Kidney epithelial cell (primary cell): ENCODE data around the gene PCDHGB5. TPM values are rescaled to one million over a fixed set of nuclear protein-coding genes. Genes with fewer than 3 reads are reported as not detected.
"Not testable (repeated sequence)": the region's sequence is repeated elsewhere in the genome, so short reads cannot be mapped to it uniquely, and the experiment has no call there.

ENCODE experiments used
- DNase-seq: peaks from one replicate; pipeline ENCODE4 v3.0.0-alpha.2; 2010; ENCODE audit warnings: low read depth
- H3K27me3 ChIP-seq: 2 replicates; pipeline ENCODE4 v1.6.0; 2011; ENCODE audit warnings: low read length; ENCODE audit not compliant: control insufficient read depth, insufficient read depth
- H3K36me3 ChIP-seq: 2 replicates; pipeline ENCODE4 v1.5.1; 2011; ENCODE audit warnings: low read length; ENCODE audit not compliant: control insufficient read depth, insufficient read depth
- H3K4me3 ChIP-seq: 2 replicates; pipeline ENCODE4 v1.5.1; 2011; ENCODE audit warnings: low read depth, mild to moderate bottlenecking, control low read depth, low read length
- total RNA-seq: library from RNA; depleted of rRNA; stranded (reverse); fragments of >200 nt; gene quantifications from 2 replicates; pipeline ENCODE4 v1.2.3, GENCODE V29; 2015
- TF ChIP-seq, protein P1 (sequence below): IDR thresholded peaks from 2 replicates; pipeline ENCODE4 v1.5.1; 2011; ENCODE audit warnings: mild to moderate bottlenecking, moderate library complexity, low read length, control low read depth, inconsistent platforms; ENCODE audit not compliant: insufficient read depth, poor library complexity, severe bottlenecking

The PCDHGB5 gene
- total RNA-seq, 1 donor from 2014 or later, result 19.3 TPM

DNA sequence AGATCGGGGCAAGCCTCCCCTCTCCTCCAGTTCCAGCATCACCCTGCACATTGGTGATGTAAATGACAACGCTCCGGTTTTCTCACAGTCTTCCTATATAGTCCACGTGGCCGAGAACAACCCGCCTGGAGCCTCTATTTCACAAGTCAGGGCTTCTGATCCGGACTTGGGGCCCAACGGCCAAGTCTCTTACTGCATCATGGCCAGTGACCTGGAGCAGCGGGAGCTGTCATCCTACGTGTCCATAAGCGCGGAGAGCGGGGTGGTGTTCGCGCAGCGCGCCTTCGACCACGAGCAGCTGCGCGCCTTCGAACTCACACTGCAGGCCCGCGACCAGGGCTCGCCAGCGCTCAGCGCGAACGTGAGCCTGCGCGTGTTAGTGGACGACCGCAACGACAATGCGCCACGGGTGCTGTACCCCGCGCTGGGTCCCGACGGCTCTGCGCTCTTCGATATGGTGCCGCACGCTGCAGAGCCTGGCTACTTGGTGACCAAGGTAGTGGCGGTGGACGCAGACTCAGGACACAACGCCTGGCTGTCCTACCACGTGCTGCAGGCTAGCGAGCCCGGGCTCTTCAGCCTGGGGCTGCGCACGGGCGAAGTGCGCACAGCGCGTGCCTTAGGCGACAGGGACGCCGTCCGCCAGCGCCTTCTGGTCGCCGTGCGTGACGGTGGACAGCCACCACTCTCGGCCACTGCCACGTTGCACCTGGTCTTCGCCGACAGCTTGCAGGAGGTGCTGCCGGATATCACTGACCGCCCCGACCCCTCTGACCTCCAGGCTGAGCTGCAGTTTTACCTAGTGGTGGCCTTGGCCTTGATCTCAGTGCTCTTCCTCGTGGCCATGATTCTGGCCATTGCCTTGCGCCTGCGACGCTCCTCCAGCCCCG, 8.3 kb upstream of the PCDHGB5 start:
- no peaks in the 10 kb centered on the region for H3K36me3 ChIP-seq
- no peak for DNase-seq
- TF ChIP-seq, protein P1, sequence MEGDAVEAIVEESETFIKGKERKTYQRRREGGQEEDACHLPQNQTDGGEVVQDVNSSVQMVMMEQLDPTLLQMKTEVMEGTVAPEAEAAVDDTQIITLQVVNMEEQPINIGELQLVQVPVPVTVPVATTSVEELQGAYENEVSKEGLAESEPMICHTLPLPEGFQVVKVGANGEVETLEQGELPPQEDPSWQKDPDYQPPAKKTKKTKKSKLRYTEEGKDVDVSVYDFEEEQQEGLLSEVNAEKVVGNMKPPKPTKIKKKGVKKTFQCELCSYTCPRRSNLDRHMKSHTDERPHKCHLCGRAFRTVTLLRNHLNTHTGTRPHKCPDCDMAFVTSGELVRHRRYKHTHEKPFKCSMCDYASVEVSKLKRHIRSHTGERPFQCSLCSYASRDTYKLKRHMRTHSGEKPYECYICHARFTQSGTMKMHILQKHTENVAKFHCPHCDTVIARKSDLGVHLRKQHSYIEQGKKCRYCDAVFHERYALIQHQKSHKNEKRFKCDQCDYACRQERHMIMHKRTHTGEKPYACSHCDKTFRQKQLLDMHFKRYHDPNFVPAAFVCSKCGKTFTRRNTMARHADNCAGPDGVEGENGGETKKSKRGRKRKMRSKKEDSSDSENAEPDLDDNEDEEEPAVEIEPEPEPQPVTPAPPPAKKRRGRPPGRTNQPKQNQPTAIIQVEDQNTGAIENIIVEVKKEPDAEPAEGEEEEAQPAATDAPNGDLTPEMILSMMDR, result no peak
- H3K4me3 ChIP-seq, result no peak overlapping the region
- H3K27me3 ChIP-seq, result peaks cover 15% of the 10 kb centered on the region

DNA sequence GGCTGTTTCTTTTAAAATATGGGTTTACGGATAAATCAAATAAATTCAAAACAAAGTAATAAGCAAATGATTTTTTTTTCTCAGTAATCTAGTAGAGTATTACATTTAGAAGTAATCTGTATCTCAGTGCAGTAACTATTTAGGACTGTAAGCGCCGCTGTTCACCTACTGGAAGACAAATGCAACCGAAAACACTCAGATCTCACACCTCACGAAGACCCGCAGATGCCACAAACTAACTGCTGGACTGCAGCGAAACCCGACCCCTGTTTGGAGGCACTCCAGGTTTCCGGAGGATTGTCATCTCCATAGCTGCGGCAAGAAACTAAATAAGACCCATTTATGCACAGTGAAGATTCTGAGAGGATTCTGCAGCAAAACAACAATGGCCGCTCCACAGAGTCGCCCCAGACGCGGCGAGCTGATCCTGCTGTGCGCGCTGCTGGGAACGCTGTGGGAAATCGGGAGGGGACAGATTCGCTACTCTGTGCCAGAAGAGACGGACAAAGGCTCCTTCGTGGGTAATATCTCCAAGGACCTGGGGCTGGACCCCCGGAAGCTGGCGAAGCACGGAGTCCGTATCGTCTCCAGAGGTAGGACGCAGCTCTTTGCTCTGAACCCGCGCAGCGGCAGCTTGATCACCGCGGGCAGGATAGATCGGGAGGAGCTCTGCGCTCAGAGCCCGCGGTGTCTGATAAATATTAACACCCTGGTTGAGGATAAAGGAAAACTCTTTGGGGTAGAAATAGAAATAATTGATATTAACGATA, 5.1 kb upstream of the PCDHGB5 start, which contains the start of gene PCDHGA8:
PCDHGA8 (plus strand) TSS at position 205 of the 770 bp plus-strand sequence; CDS start at position 386, 181 bp downstream.
- Histone ChIP-seq H3K27me3 (peaks cover 14% of the 10 kb centered on the region), H3K4me3 (no peak within 1 kb of the TSS)

DNA sequence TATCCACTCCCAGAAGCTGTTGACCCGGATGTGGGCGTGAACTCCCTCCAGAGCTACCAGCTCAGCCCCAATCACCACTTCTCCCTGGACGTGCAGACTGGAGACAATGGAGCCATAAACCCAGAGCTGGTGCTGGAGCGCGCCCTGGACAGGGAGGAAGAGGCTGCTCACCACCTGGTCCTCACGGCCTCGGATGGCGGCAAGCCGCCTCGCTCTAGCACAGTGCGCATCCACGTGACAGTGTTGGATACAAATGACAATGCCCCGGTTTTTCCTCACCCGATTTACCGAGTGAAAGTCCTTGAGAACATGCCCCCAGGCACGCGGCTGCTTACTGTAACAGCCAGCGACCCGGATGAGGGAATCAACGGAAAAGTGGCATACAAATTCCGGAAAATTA, 4.5 kb upstream of the PCDHGB5 start:
- TF ChIP-seq, protein P1, result no peak
- peaks cover 14% of the 10 kb centered on the region for H3K27me3 ChIP-seq
- H3K4me3 ChIP-seq, result no peak overlapping the region
- no peak for DNase-seq
- no peaks in the 10 kb centered on the region for H3K36me3 ChIP-seq

More for the DNA sequence above, 5.1 kb upstream of the PCDHGB5 start, which contains the start of gene PCDHGA8:
- DNase-seq, result no peak
- H3K36me3 ChIP-seq, result no peaks in the 10 kb centered on the region
- TF ChIP-seq, protein P1, result no peak

DNA sequence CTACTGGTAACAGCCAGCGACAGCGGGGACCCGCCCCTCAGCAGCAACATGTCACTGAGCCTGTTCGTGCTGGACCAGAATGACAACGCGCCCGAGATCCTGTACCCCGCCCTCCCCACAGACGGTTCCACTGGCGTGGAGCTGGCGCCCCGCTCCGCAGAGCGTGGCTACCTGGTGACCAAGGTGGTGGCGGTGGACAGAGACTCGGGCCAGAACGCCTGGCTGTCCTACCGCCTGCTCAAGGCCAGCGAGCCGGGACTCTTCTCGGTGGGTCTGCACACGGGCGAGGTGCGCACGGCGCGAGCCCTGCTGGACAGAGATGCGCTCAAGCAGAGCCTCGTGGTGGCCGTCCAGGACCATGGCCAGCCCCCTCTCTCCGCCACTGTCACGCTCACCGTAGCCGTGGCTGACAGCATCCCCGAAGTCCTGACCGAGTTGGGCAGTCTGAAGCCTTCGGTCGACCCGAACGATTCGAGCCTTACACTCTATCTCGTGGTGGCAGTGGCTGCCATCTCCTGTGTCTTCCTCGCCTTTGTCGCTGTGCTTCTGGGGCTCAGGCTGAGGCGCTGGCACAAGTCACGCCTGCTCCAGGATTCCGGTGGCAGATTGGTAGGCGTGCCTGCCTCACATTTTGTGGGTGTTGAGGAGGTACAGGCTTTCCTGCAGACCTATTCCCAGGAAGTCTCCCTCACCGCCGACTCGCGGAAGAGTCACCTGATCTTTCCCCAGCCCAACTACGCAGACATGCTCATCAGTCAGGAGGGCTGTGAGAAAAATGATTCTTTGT, 3.2 kb upstream of the PCDHGB5 start:
- peaks cover 12% of the 10 kb centered on the region for H3K27me3 ChIP-seq
- not testable (repeated sequence) for H3K4me3 ChIP-seq, H3K36me3 ChIP-seq, DNase-seq

DNA sequence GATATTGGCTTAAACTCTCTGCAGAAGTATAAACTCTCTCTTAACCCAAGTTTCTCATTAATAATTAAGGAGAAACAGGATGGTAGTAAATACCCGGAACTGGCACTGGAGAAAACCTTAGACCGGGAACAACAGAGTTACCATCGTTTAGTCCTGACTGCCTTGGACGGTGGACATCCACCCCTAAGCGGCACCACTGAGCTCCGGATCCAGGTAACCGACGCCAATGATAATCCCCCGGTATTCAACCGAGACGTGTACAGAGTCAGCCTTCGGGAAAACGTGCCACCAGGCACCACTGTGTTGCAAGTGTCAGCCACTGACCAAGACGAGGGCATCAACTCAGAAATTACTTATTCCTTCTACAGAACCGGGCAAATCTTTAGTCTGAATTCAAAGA, 861 bp downstream of the PCDHGB5 start:
- no peak for DNase-seq
- TF ChIP-seq, protein P1, result no peak
- H3K36me3 ChIP-seq, result no peaks in the 10 kb centered on the region
- H3K4me3 ChIP-seq, result no peak overlapping the region
- peaks cover 16% of the 10 kb centered on the region for H3K27me3 ChIP-seq
